Lung (tissue), 12 donors: ENCODE data around the gene CNGA4. TPM values are rescaled to one million over a fixed set of nuclear protein-coding genes. Genes with fewer than 3 reads are reported as not detected.

Experiments
- ATAC-seq: fragments of 200-7000 bp; cut with Tn5 transposase; one replicate; pipeline ENCODE4 v1.9.1; 2020; ENCODE audit warnings: moderate number of reproducible peaks; ENCODE audit not compliant: insufficient read depth, low FRiP score
- DNase-seq, 3 donors: peaks; one replicate each; pipeline ENCODE4 v3.0.0-alpha.2; 2013 to 2017
- H3K27ac ChIP-seq, 2 donors: one replicate each; pipeline ENCODE4 v1.5.1; 2013; ENCODE audit warnings: mild to moderate bottlenecking in 2 of 2, moderate library complexity in 2 of 2, control low read depth in 1 of 2, inconsistent platforms in 1 of 2, low read depth in 1 of 2, low read length in 1 of 2
- H3K27me3 ChIP-seq, 3 donors: one replicate each; pipeline ENCODE4 v1.5.1; 2013; ENCODE audit warnings: low read length in 2 of 3; ENCODE audit not compliant: control insufficient read depth in 3 of 3, insufficient read depth in 3 of 3
- H3K36me3 ChIP-seq, 4 donors: one replicate each; pipeline ENCODE4 v1.5.1; 2013; ENCODE audit warnings: low read length in 4 of 4, mild to moderate bottlenecking in 1 of 4, moderate library complexity in 1 of 4; ENCODE audit not compliant: control insufficient read depth in 4 of 4, insufficient read depth in 4 of 4
- H3K4me1 ChIP-seq, 5 donors: one replicate each; pipeline ENCODE4 v1.5.1; 2013; ENCODE audit warnings: low read length in 5 of 5, mild to moderate bottlenecking in 2 of 5, moderate library complexity in 1 of 5; ENCODE audit not compliant: control insufficient read depth in 5 of 5, insufficient read depth in 5 of 5
- H3K4me3 ChIP-seq: one replicate; pipeline ENCODE4 v1.5.1; 2013; ENCODE audit warnings: mild to moderate bottlenecking, control low read depth, moderate library complexity
- H3K9ac ChIP-seq, 2 donors: one replicate each; pipeline ENCODE4 v1.5.1; 2013; ENCODE audit warnings: low read length in 2 of 2, control low read depth in 1 of 2; ENCODE audit not compliant: insufficient read depth in 1 of 2
- H3K9me3 ChIP-seq, 4 donors: one replicate each; pipeline ENCODE4 v1.5.1; 2013; ENCODE audit warnings: low read length in 3 of 4, mild to moderate bottlenecking in 1 of 4, moderate library complexity in 1 of 4; ENCODE audit not compliant: control insufficient read depth in 4 of 4, insufficient read depth in 3 of 4
- WGBS, 2 donors: extraction: QIAGEN DNeasy Blood & Tissue Kit; methylation state at CpG; one replicate each; pipeline ENCODE4 v1.1.7; 2013; 5-methylcytosine and 5-hydroxymethylcytosine counted together
- polyA plus RNA-seq, 2 donors: library from polyadenylated mRNA; stranded (reverse); fragments of 200-250 nt; gene quantifications; one replicate each; pipeline ENCODE4 v1.2.1, GENCODE V29; 2013
- total RNA-seq, 2 donors: library from RNA; depleted of rRNA in 1 of 2; stranded (reverse); fragments of >200 nt in 1 of 2; gene quantifications; one replicate each; pipeline ENCODE4 v1.2.1, GENCODE V29; 2014 to 2021
- TF ChIP-seq, protein P1 (sequence below): IDR thresholded peaks from 2 replicates; pipeline ENCODE4 v1.5.1; 2012; ENCODE audit warnings: mild to moderate bottlenecking; ENCODE audit errors: control extremely low read depth, extremely low read depth
- donor health status: control.
- donor health status: control.
- donor health status: Bipolar disorder and iron deficiency.
- donor health status: healthy.
- donor health status: DM: yes; HTN: yes; CAD: no.

Gene CNGA4
- total and polyA plus RNA-seq, 4 donors: 0.85 to 12.0 (median 4.6) TPM

DNA sequence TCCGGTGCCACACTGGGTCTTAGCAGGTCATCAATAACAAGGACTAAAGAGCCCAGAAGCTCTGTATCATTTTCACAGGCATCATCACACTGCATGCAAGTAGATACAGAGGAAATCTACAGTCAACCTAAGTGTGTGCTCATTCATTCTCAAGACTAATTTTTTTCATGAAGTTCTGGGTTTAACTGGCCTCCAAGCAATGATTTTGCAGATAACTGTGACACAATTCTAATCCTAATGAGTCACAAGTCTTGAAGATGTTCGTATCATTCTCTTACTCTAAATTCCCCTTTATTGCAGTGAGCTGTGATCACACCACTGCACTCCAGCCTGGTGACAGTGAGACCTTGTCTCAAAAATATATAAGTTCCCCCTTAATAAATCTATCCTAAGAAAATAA lies 37.4 kb upstream of the CNGA4 start:
- no peak for DNase-seq
- no peaks in the 10 kb centered on the region for H3K4me1 ChIP-seq
- no peaks in the 10 kb centered on the region for H3K27me3 ChIP-seq
- ATAC-seq: peak; percentile 5
- peaks cover 0 to 5% (median 1%) of the 10 kb centered on the region in 4 donors for H3K36me3 ChIP-seq
- H3K9me3 ChIP-seq: no peaks in the 10 kb centered on the region
- 35 to 66% methylated on average over 2 of the region's 2 CpGs for WGBS, 2 donors
- H3K9ac ChIP-seq: no peak overlapping the region
- peak overlapping the region in 1 of 2 donors; percentile 78 for H3K27ac ChIP-seq
- TF ChIP-seq, protein P1, sequence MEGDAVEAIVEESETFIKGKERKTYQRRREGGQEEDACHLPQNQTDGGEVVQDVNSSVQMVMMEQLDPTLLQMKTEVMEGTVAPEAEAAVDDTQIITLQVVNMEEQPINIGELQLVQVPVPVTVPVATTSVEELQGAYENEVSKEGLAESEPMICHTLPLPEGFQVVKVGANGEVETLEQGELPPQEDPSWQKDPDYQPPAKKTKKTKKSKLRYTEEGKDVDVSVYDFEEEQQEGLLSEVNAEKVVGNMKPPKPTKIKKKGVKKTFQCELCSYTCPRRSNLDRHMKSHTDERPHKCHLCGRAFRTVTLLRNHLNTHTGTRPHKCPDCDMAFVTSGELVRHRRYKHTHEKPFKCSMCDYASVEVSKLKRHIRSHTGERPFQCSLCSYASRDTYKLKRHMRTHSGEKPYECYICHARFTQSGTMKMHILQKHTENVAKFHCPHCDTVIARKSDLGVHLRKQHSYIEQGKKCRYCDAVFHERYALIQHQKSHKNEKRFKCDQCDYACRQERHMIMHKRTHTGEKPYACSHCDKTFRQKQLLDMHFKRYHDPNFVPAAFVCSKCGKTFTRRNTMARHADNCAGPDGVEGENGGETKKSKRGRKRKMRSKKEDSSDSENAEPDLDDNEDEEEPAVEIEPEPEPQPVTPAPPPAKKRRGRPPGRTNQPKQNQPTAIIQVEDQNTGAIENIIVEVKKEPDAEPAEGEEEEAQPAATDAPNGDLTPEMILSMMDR: no peak
- no peak overlapping the region for H3K4me3 ChIP-seq

DNA sequence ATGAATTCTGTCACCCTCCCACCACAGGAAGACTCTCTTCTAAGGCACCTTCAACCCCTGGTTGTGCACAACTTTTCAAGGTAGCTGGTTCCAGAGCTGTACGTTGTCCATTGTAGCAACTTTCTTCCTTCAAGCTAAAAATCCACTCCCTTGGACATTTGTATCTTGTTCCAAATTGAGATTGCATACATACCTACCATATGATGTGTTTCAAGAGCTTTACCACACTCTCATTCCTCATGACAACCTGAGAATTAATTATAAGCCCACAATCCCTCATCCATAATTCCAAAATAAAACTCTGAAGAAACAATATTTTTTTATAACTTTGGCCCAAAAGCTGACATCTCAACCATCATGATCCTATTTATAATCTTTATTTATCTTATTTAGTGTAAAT lies 36.8 kb upstream of the CNGA4 start:
- ATAC-seq: no peak
- TF ChIP-seq, protein P1: no peak
- Histone ChIP-seq H3K27me3 (no peaks in the 10 kb centered on the region), H3K27ac (no peak overlapping the region), H3K36me3 (peaks cover 0 to 5% (median 1%) of the 10 kb centered on the region in 4 donors), H3K4me1 (no peaks in the 10 kb centered on the region), H3K9me3 (no peaks in the 10 kb centered on the region), H3K4me3 (no peak overlapping the region), H3K9ac (no peak overlapping the region)
- WGBS, 2 donors: 72 to 86% methylated on average over 1 of the region's 1 CpG
- no peak for DNase-seq

DNA sequence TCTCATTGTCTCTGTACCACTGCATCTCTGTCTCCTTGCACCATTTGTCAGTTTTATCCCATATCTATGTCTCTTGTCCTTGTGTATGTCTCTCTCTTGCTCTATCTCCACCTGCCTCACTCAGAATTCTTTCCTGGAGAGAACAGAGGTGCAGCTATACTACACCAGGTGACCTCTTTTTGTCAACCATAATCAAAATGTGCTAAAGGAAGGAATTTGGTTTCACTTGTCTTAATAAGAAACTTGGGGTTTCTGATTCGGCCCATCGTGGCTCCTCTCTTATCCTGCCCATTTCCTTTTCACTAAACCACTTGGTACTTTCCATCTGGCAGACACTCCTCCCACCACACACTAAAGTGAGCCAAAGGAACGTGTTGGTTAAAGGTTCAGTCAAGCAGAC lies 35.6 kb upstream of the CNGA4 start:
- H3K27ac ChIP-seq: no peak overlapping the region
- no peak for DNase-seq
- TF ChIP-seq, protein P1: no peak
- no peak overlapping the region for H3K9ac ChIP-seq
- H3K4me3 ChIP-seq: no peak overlapping the region
- H3K9me3 ChIP-seq: no peaks in the 10 kb centered on the region
- ATAC-seq: no peak
- peaks cover 2 to 5% (median 3%) of the 10 kb centered on the region in 4 donors for H3K36me3 ChIP-seq
- H3K27me3 ChIP-seq: no peaks in the 10 kb centered on the region
- no peaks in the 10 kb centered on the region for H3K4me1 ChIP-seq
- WGBS, 2 donors: 33 to 63% methylated on average over 3 of the region's 3 CpGs

DNA sequence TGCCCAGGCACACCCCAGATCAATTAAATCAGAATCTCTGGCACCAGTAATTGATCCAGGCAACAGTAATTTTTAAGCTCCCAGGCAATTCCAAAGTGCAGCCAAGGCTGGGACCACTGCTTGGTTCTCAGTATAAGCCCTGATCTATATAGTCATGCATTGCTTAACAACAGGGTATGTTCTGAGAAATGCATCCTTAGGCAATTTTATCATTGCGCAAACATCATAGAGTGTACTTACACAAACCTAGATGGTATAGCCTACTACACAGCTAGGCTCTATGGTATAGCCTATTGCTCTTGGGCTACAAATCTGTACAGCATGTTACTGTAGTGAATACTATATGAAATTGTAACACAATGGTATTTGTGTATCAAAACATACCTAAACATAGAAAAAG lies 34.2 kb upstream of the CNGA4 start:
- Histone ChIP-seq H3K9ac (no peak overlapping the region), H3K27ac (no peak overlapping the region), H3K36me3 (peaks cover 3 to 8% (median 7%) of the 10 kb centered on the region in 4 donors), H3K4me3 (no peak overlapping the region), H3K27me3 (no peaks in the 10 kb centered on the region), H3K4me1 (no peaks in the 10 kb centered on the region), H3K9me3 (no peaks in the 10 kb centered on the region)
- TF ChIP-seq, protein P1: no peak
- WGBS, 2 donors: 28 to 81% methylated on average over 1 of the region's 1 CpG
- DNase-seq (peak in 1 of 3 donors; percentile 4), ATAC-seq (no peak)
